ENCODE measurements around the gene PTPRG. TPM values are rescaled to one million over a fixed set of nuclear protein-coding genes. Genes with fewer than 3 reads are reported as not detected.

PTPRG gene
- total RNA-seq, 1 experiment from 2014 or later, result 69.3 TPM

DNA sequence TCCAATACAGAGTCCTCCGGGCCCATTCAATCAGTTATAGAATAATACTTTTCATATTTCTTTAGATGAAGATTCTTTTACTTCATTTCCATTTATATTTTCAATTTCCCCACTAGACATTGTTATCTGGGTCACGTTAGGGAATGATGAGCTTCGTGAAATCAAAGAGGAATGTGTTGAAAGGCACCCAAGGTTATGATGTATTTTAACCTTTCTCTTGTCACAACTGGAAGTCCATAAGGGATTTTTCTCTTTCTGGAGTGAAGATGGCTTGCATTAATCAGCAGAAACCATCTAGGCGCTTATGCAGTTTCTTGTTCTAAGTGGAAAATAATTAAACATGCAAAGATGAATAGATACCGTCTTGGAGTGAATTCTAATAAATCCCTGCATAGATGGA is 631.5 kb downstream of the PTPRG start:
- no peak overlapping the region for H2AK5ac ChIP-seq (ENCODE audit: insufficient read length, low read length)

More for the DNA sequence above, 631.5 kb downstream of the PTPRG start:
- H3K23ac ChIP-seq (ENCODE audit: insufficient read length, low read depth, low read length), result no peak overlapping the region
- H3T11ph ChIP-seq (ENCODE audit: low read length), result no peak overlapping the region
- TF ChIP-seq, protein P1, sequence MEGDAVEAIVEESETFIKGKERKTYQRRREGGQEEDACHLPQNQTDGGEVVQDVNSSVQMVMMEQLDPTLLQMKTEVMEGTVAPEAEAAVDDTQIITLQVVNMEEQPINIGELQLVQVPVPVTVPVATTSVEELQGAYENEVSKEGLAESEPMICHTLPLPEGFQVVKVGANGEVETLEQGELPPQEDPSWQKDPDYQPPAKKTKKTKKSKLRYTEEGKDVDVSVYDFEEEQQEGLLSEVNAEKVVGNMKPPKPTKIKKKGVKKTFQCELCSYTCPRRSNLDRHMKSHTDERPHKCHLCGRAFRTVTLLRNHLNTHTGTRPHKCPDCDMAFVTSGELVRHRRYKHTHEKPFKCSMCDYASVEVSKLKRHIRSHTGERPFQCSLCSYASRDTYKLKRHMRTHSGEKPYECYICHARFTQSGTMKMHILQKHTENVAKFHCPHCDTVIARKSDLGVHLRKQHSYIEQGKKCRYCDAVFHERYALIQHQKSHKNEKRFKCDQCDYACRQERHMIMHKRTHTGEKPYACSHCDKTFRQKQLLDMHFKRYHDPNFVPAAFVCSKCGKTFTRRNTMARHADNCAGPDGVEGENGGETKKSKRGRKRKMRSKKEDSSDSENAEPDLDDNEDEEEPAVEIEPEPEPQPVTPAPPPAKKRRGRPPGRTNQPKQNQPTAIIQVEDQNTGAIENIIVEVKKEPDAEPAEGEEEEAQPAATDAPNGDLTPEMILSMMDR (conservative IDR thresholded peaks at IDR 0.05), result no peak
- H4K8ac ChIP-seq (replicated peaks; ENCODE audit: insufficient read length, low read depth, low read length), result no peak overlapping the region
- no peak overlapping the region for H4K5ac ChIP-seq (ENCODE audit: insufficient read length, low read depth, low read length)
- H3K14ac ChIP-seq (ENCODE audit: insufficient read depth, low read length), result no peak overlapping the region
- H4K91ac ChIP-seq (ENCODE audit: insufficient read length, low read depth, low read length), result no peak overlapping the region
- H3K56ac ChIP-seq (ENCODE audit: insufficient read length, low read depth, low read length), result no peak overlapping the region
- no peaks in the 10 kb centered on the region for H3K9me3 ChIP-seq (ENCODE audit: control insufficient read depth, low read depth, low read length)
- H3K79me2 ChIP-seq (ENCODE audit: insufficient read depth, low read length), result no peaks in the 10 kb centered on the region
- no peak overlapping the region for H2BK120ac ChIP-seq (ENCODE audit: low read depth, low read length, poor library complexity, severe bottlenecking)
- H3K27me3 Mint-ChIP-seq (ENCODE audit: low read depth), result peaks cover 2% of the 10 kb centered on the region; the same call in 1 of the 2 replicates
- H4K20me1 ChIP-seq (ENCODE audit: control insufficient read depth, insufficient read depth, insufficient read length), result no peaks in the 10 kb centered on the region
- peaks cover 20 to 21% of the 10 kb centered on the region in 2 experiments for H3K4me1 Mint-ChIP-seq
- no peak overlapping the region for H2BK20ac ChIP-seq (ENCODE audit: low read depth, low read length, poor library complexity, severe bottlenecking)
- H3K27ac ChIP-seq (ENCODE audit: insufficient read length, low read depth, low read length), result no peak overlapping the region
- peaks cover 4% of the 10 kb centered on the region for H3K23me2 ChIP-seq (ENCODE audit: insufficient read length, low read depth, low read length, poor library complexity, severe bottlenecking)
- DNase-seq, result no peak
- H3K4me3 Mint-ChIP-seq, result no peak overlapping the region
- no peak overlapping the region for H2BK12ac ChIP-seq (ENCODE audit: insufficient read length, low read depth, low read length)
- no peak overlapping the region for H3K4ac ChIP-seq (ENCODE audit: low read depth, low read length)
- H3K9me3 Mint-ChIP-seq, result no peaks in the 10 kb centered on the region
- no peak overlapping the region for H3K18ac ChIP-seq (ENCODE audit: insufficient read length, low read depth, low read length)
- H3K79me1 ChIP-seq (ENCODE audit: insufficient read depth, low read depth, low read length, poor library complexity, severe bottlenecking), result no peaks in the 10 kb centered on the region
- peaks cover 23 to 34% (median 29%) of the 10 kb centered on the region in 3 experiments; a peak in 6 of 7 replicates for H3K36me3 Mint-ChIP-seq (ENCODE audit: insufficient read depth in 1 of 3, low read depth in 3 of 3)
- H3K4me1 ChIP-seq (ENCODE audit: insufficient read depth, low read length), result no peaks in the 10 kb centered on the region
- no peaks in the 10 kb centered on the region for H3K27me3 ChIP-seq (ENCODE audit: insufficient read depth, low read length)
- H3K27ac Mint-ChIP-seq, result peak overlapping the region in 2 of 3 experiments; percentile 32 to 62; a peak in 2 of 7 replicates
- H2BK15ac ChIP-seq (ENCODE audit: low read depth, low read length), result no peak overlapping the region
- no peak overlapping the region for H3K9ac ChIP-seq (ENCODE audit: extremely low read depth, insufficient read length, low read length)
- no peak overlapping the region for H3K4me2 ChIP-seq (ENCODE audit: insufficient read depth, insufficient read length, low read length)
- no peak overlapping the region for H2BK5ac ChIP-seq (ENCODE audit: insufficient read length, low read length)
- H2AFZ ChIP-seq (ENCODE audit: low read length), result no peak overlapping the region
- WGBS (ENCODE audit: extremely low coverage, insufficient read length, low lambda C conversion rate), result no CpG with 5 or more reads among the region's 5 CpGs
